GM23248 (cell line): Measurements from ENCODE around the gene ZNF689. TPM values are rescaled to one million over a fixed set of nuclear protein-coding genes. Genes with fewer than 3 reads are reported as not detected.
"Not testable (repeated sequence)": the region's sequence is repeated elsewhere in the genome, so short reads cannot be mapped to it uniquely, and the experiment has no call there.

Source experiments
- DNase-seq: peaks from one replicate; pipeline ENCODE4 v3.0.0-alpha.2; 2015
- H2AFZ ChIP-seq: fragments of 200-600 bp; sonication (generic); 2 replicates; pipeline ENCODE4 v1.6.1; 2016; ENCODE audit warnings: antibody characterized with exemption
- H3F3A ChIP-seq: fragments of 200-600 bp; sonication (generic); 2 replicates; pipeline ENCODE4 v1.6.1; 2016; ENCODE audit warnings: mild to moderate bottlenecking, antibody characterized with exemption, mixed run types; ENCODE audit not compliant: insufficient read depth
- H3K27ac ChIP-seq: fragments of 200-600 bp; sonication (generic); 2 replicates; pipeline ENCODE4 v1.5.1; 2016; ENCODE audit warnings: mild to moderate bottlenecking
- H3K27me3 ChIP-seq: fragments of 200-600 bp; sonication (generic); replicated peaks from 2 replicates; pipeline ENCODE4 v1.6.1; 2016; ENCODE audit warnings: mild to moderate bottlenecking; ENCODE audit not compliant: insufficient read depth
- H3K36me3 ChIP-seq: fragments of 200-600 bp; sonication (generic); 2 replicates; pipeline ENCODE4 v1.6.1; 2016; ENCODE audit warnings: low read depth, mild to moderate bottlenecking
- H3K4me1 ChIP-seq: fragments of 200-600 bp; sonication (generic); 2 replicates; pipeline ENCODE4 v1.6.1; 2016; ENCODE audit warnings: mild to moderate bottlenecking; ENCODE audit not compliant: insufficient read depth
- H3K4me2 ChIP-seq: fragments of 200-600 bp; sonication (generic); one replicate; pipeline ENCODE4 v1.6.1; 2016; ENCODE audit warnings: mild to moderate bottlenecking; ENCODE audit not compliant: unreplicated experiment
- H3K4me3 ChIP-seq: fragments of 200-600 bp; sonication (generic); 2 replicates; pipeline ENCODE4 v1.5.1; 2016; ENCODE audit warnings: mild to moderate bottlenecking
- H3K79me2 ChIP-seq: fragments of 200-600 bp; sonication (generic); 2 replicates; pipeline ENCODE4 v1.6.1; 2016; ENCODE audit warnings: mild to moderate bottlenecking; ENCODE audit not compliant: insufficient read depth
- H3K9ac ChIP-seq: fragments of 200-600 bp; sonication (generic); 2 replicates; pipeline ENCODE4 v1.6.1; 2016; ENCODE audit warnings: mild to moderate bottlenecking
- H3K9me2 ChIP-seq: fragments of 200-600 bp; sonication (generic); 2 replicates; pipeline ENCODE4 v1.6.1; 2016; ENCODE audit warnings: mixed run types, mild to moderate bottlenecking, moderate library complexity; ENCODE audit not compliant: insufficient read depth
- H3K9me3 ChIP-seq: fragments of 200-600 bp; sonication (generic); one replicate; pipeline ENCODE4 v1.6.1; 2017; ENCODE audit warnings: low read depth
- H4K20me1 ChIP-seq: fragments of 200-600 bp; sonication (generic); 2 replicates; pipeline ENCODE4 v1.6.0; 2016; ENCODE audit not compliant: insufficient read depth
- EZH2 ChIP-seq: fragments of 200-600 bp; sonication (generic); IDR thresholded peaks from 2 replicates; pipeline ENCODE4 v1.6.1; 2018; ENCODE audit warnings: antibody characterized with exemption, mild to moderate bottlenecking; ENCODE audit not compliant: insufficient read depth, poor library complexity, severe bottlenecking
- EZH2phosphoT487 ChIP-seq: fragments of 200-600 bp; sonication (generic); IDR thresholded peaks from 2 replicates; pipeline ENCODE4 v1.6.1; 2018; ENCODE audit warnings: antibody characterized with exemption, moderate library complexity, mild to moderate bottlenecking, low read depth; ENCODE audit not compliant: insufficient read depth
- WGBS, 2 experiments: methylation state at CpG; one replicate each; pipeline ENCODE4 v1.1.6; 2015 to 2017; ENCODE audit warnings: low lambda C conversion rate in 2 of 2, low coverage in 1 of 2; ENCODE audit errors: missing lambda C conversion rate in 2 of 2; 5-methylcytosine and 5-hydroxymethylcytosine counted together
- in situ Hi-C: fragments of 300-500 bp; cut with MboI; formaldehyde crosslinking; loops from 2 replicates; pipeline ENCODE4 v1.15.0; 2020
- polyA plus RNA-seq: library from polyadenylated mRNA; unstranded; fragments of >200 nt; fragmentation: Nextera tagmentation; extraction: Ambion mirVana; gene quantifications from 2 replicates; pipeline ENCODE4 v1.2.1, GENCODE V29; 2016
- total RNA-seq: library from RNA; depleted of rRNA; stranded (reverse); fragments of >200 nt; shearing (Covaris generic); gene quantifications from 2 replicates; pipeline ENCODE4 v1.2.3, GENCODE V29; 2014

ZNF689 gene
- total and polyA plus RNA-seq, 2 experiments from 2014 or later = 5.1 to 5.7 TPM

- in situ Hi-C loops = loop anchor here (25.0 kb wide), 1 partner anchor 464 kb away; no protein-coding TSS in a partner anchor
- Histone ChIP-seq H2AFZ (no peak overlapping the region), H3F3A (peaks cover 23% of the 10 kb centered on the region), H3K9me3 (no peaks in the 10 kb centered on the region), H3K4me3 (no peak overlapping the region), H3K9ac (no peak overlapping the region), H3K9me2 (no peaks in the 10 kb centered on the region), H3K4me2 (no peak overlapping the region), H3K79me2 (no peaks in the 10 kb centered on the region), H3K36me3 (0 out of 2 replicates have a peak, but pooled peaks cover 10% of the 10 kb centered on the region), H3K27me3 (no peaks in the 10 kb centered on the region), H3K27ac (no peak overlapping the region), H3K4me1 (peaks cover 17% of the 10 kb centered on the region), H4K20me1 (no peaks in the 10 kb centered on the region)
- TF ChIP-seq EZH2 (no peak), EZH2phosphoT487 (no peak)
- WGBS, 2 experiments = 97 to 100% methylated on average over 2 of the region's 2 CpGs
- DNase-seq = no peak
Observed at GRCh38 chr16:30600929-30601328, 9.3 kb downstream of the ZNF689 start.

DNA sequence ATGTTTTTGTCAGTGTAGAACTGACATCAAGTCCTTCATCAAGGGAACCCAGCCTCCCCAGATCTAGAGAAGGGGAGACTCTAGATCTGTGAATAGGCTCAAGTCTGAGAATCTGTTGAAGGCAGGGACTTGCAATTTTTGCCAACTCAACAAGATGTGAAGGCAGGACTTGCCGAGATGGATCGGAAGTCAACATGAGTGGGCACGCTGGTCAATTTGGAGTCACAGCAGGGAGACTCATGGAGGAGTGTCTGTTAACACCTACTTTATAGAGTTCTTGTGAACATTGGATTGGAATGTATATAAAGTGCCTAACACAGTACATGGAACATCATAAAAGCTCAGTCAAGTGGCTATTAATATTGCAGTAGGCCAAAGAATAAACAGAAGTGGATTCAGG is 10.0 kb downstream of the ZNF689 start:
- no peak overlapping the region for H3K27ac ChIP-seq
- H3K4me2 ChIP-seq = no peak overlapping the region
- no peaks in the 10 kb centered on the region for H4K20me1 ChIP-seq
- 87 to 88% methylated on average over 3 of the region's 3 CpGs for WGBS, 2 experiments
- no peaks in the 10 kb centered on the region for H3K9me3 ChIP-seq
- H3F3A ChIP-seq = peaks cover 23% of the 10 kb centered on the region
- H3K4me1 ChIP-seq = peaks cover 17% of the 10 kb centered on the region
- 0 out of 2 replicates have a peak, but pooled peaks cover 10% of the 10 kb centered on the region for H3K36me3 ChIP-seq
- no peak overlapping the region for H2AFZ ChIP-seq
- no peaks in the 10 kb centered on the region for H3K79me2 ChIP-seq
- TF ChIP-seq EZH2 (no peak), EZH2phosphoT487 (no peak)
- H3K9ac ChIP-seq = no peak overlapping the region
- no peak overlapping the region for H3K4me3 ChIP-seq
- H3K27me3 ChIP-seq = no peaks in the 10 kb centered on the region
- H3K9me2 ChIP-seq = no peaks in the 10 kb centered on the region
- no peak for DNase-seq
- in situ Hi-C loops = loop anchor here (25.0 kb wide), 1 partner anchor 463 kb away; no protein-coding TSS in a partner anchor

- H3K4me3 ChIP-seq = no peak overlapping the region
- no peaks in the 10 kb centered on the region for H3K4me1 ChIP-seq
- no peak overlapping the region for H3K9ac ChIP-seq
- no peaks in the 10 kb centered on the region for H3K27me3 ChIP-seq
- no peak overlapping the region for H2AFZ ChIP-seq
- TF ChIP-seq EZH2 (no peak), EZH2phosphoT487 (no peak)
- no peaks in the 10 kb centered on the region for H4K20me1 ChIP-seq
- no peaks in the 10 kb centered on the region for H3K9me3 ChIP-seq
- in situ Hi-C loops = no loop called here
- WGBS, 2 experiments = 94 to 96% methylated on average over 4 of the region's 4 CpGs
- no peaks in the 10 kb centered on the region for H3F3A ChIP-seq
- no peak for DNase-seq
- H3K4me2 ChIP-seq = no peak overlapping the region
- no peaks in the 10 kb centered on the region for H3K36me3 ChIP-seq
- H3K79me2 ChIP-seq = no peaks in the 10 kb centered on the region
- H3K9me2 ChIP-seq = no peaks in the 10 kb centered on the region
- no peak overlapping the region for H3K27ac ChIP-seq
Observed at GRCh38 chr16:30592871-30593270, 17.3 kb downstream of the ZNF689 start.

- H3F3A ChIP-seq, H3K4me3 ChIP-seq, H3K9me3 ChIP-seq, H3K4me2 ChIP-seq, H4K20me1 ChIP-seq, DNase-seq, H3K9ac ChIP-seq, H3K9me2 ChIP-seq, H3K4me1 ChIP-seq, H3K27me3 ChIP-seq, H2AFZ ChIP-seq, H3K36me3 ChIP-seq, in situ Hi-C loops, H3K27ac ChIP-seq: not testable (repeated sequence)
- 98 to 99% methylated on average over 9 of the region's 9 CpGs for WGBS, 2 experiments
- H3K79me2 ChIP-seq = peaks cover 14% of the 10 kb centered on the region
Observed at GRCh38 chr16:30590869-30591268, 19.3 kb downstream of the ZNF689 start.

DNA sequence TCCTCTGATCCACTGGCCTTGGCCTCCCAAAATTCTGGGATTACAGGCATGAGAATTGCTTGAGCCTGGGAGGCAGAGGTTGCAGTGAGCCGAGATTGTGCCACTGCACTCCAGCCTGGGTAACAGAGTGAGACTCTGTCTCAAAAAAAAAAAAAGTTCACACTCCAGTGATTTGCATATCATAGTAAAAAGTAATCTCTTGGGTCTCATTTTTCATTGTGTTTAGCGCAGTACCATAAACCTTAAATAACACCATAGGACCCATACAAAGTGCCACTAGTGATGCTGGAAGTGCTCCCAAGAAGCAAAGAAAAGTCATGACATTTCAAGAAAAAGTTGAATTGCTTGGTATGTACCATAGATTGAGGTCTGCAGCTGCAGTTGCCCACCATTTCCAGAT is 20.6 kb downstream of the ZNF689 start:
- H2AFZ ChIP-seq, H3K27me3 ChIP-seq, H3K4me2 ChIP-seq, H3K9me3 ChIP-seq, H3K9me2 ChIP-seq, H3K27ac ChIP-seq, H3F3A ChIP-seq, H3K36me3 ChIP-seq, in situ Hi-C loops, H3K4me1 ChIP-seq, H4K20me1 ChIP-seq, DNase-seq, H3K9ac ChIP-seq, H3K4me3 ChIP-seq: not testable (repeated sequence)
- peaks cover 22% of the 10 kb centered on the region for H3K79me2 ChIP-seq
- WGBS, 2 experiments = 75% methylated on average over 2 of the region's 2 CpGs
